ENCODE measurements around the gene MED8. TPM values are rescaled to one million over a fixed set of nuclear protein-coding genes. Genes with fewer than 3 reads are reported as not detected.

Gene MED8
- total and polyA plus RNA-seq, 10 of the 15 experiments (the other 5 are each of a cell fraction or from before 2014, with no cell fraction given): 20.2 to 61.7 (median 39.5) TPM

GRCh38 chr1:43357251-43357650 lies 32.3 kb downstream of the MED8 start:
- WGBS (ENCODE audit: insufficient coverage, insufficient replicate concordance, low lambda C conversion rate, missing lambda C conversion rate): 95% methylated on average over 4 of the region's 4 CpGs
- ChIA-PET SMC1A (ENCODE audit: uncharacterized antibody, unreplicated experiment) (interaction anchor here (0.6 to 4.5 kb wide), 10 partner anchors 9 to 136 kb away, joined by 3 to 26 read pairs (median 4); no protein-coding TSS in a partner anchor), CTCF (interaction anchor here (0.9 to 3.1 kb wide), 6 partner anchors 13 to 578 kb away, joined by 3 to 44 read pairs (median 6); no protein-coding TSS in a partner anchor), POLR2A (interaction anchor here (3.0 kb wide), 1 partner anchor 10 kb away, joined by 25 read pairs; the partner anchor contains the start of gene ELOVL1), RAD21 (ENCODE audit: unreplicated experiment) (interaction anchor here (2.6 to 3.2 kb wide), 2 partner anchors 118 to 130 kb away, joined by 23 to 49 read pairs; no protein-coding TSS in a partner anchor)
- Histone ChIP-seq H3K9ac (ENCODE audit: control insufficient read depth, insufficient read depth, low read length) (no peak overlapping the region), H3K36me3 (ENCODE audit: control insufficient read depth in 2 of 2, insufficient read depth in 2 of 2, low read length in 1 of 2) (peaks cover 5 to 13% of the 10 kb centered on the region in 2 experiments), H3K9me3 (replicated peaks; ENCODE audit: control insufficient read depth, insufficient read depth, low read length) (no peaks in the 10 kb centered on the region), H3K4me2 (ENCODE audit: control insufficient read depth, insufficient read depth) (no peak overlapping the region), H3K4me3 (no peak overlapping the region), H3K4me1 (ENCODE audit: control insufficient read depth, insufficient read depth, low read length) (peaks cover 10% of the 10 kb centered on the region), H4K20me1 (ENCODE audit: control insufficient read depth, insufficient read depth) (no peaks in the 10 kb centered on the region), H3K27ac (ENCODE audit: control insufficient read depth, insufficient read depth) (no peak overlapping the region), H3K27me3 (replicated peaks in 1 of 2; ENCODE audit: control insufficient read depth in 2 of 2, insufficient read depth in 2 of 2, low read length in 1 of 2) (no peaks in the 10 kb centered on the region), H2AFZ (ENCODE audit: control insufficient read depth, low read depth, low read length) (no peak overlapping the region), H3K79me2 (ENCODE audit: control insufficient read depth, insufficient read depth, low read length) (peaks cover 34% of the 10 kb centered on the region)
- DNase-seq (ENCODE audit: low read depth, low spot score) (no peak), ATAC-seq (no peak), FAIRE-seq (no peak)
- no peak for TF ChIP-seq CUX1 (IDR thresholded peaks at IDR 0.05; ENCODE audit: insufficient replicate concordance, low read depth, low read length)
- in situ Hi-C loops (cut with MboI) (no loop called here), intact Hi-C loops (cut with micrococcal nuclease; ENCODE audit: unreplicated experiment) (no loop called here)
- no TSS peak for BruUV-seq (replicated peaks)
